CD14-positive monocyte (primary cell): ENCODE measurements around the gene GIPR. TPM values are rescaled to one million over a fixed set of nuclear protein-coding genes. Genes with fewer than 3 reads are reported as not detected.
A peak's percentile ranks its signal among the peaks of the same experiment; 100 is the strongest.
"Not testable (repeated sequence)": the region's sequence is repeated elsewhere in the genome, so short reads cannot be mapped to it uniquely, and the experiment has no call there.

ENCODE experiments used
- DNase-seq, 3 donors: peaks; one replicate each; pipeline ENCODE4 v3.0.0-alpha.2; 2011 to 2022
- H2AFZ ChIP-seq: 2 replicates; pipeline ENCODE4 v1.6.0; 2012; ENCODE audit warnings: mild to moderate bottlenecking, low read depth, low read length, inconsistent platforms; ENCODE audit not compliant: insufficient read depth, poor library complexity, severe bottlenecking
- H3K27ac ChIP-seq, 2 donors: 1 replicate in 1 of 2; 2 replicates in 1 of 2; pipeline ENCODE4 v1.5.1; 2012 to 2013; ENCODE audit warnings: low read length in 2 of 2, control low read depth in 1 of 2, inconsistent platforms in 1 of 2, low read depth in 1 of 2, mild to moderate bottlenecking in 1 of 2
- H3K27me3 ChIP-seq, 2 donors: one replicate each; pipeline versions ENCODE4 v1.6.0 to v1.6.1; 2011 to 2013; ENCODE audit warnings: low read length in 2 of 2; ENCODE audit not compliant: control insufficient read depth in 2 of 2, insufficient read depth in 2 of 2
- H3K36me3 ChIP-seq, 2 donors: replicated peaks in 1 of 2; 1 replicate in 1 of 2; 2 replicates in 1 of 2; pipeline versions ENCODE4 v1.5.1 to v1.6.1; 2012 to 2013; ENCODE audit warnings: low read length in 2 of 2, control low read depth in 1 of 2, inconsistent platforms in 1 of 2, mild to moderate bottlenecking in 1 of 2; ENCODE audit not compliant: insufficient read depth in 2 of 2, control insufficient read depth in 1 of 2
- H3K4me1 ChIP-seq, 2 donors: 1 replicate in 1 of 2; 2 replicates in 1 of 2; pipeline versions ENCODE4 v1.5.1 to v1.6.1; 2012 to 2013; ENCODE audit warnings: low read length in 2 of 2, control low read depth in 1 of 2, inconsistent platforms in 1 of 2, mild to moderate bottlenecking in 1 of 2, moderate library complexity in 1 of 2; ENCODE audit not compliant: insufficient read depth in 2 of 2, control insufficient read depth in 1 of 2
- H3K4me2 ChIP-seq: replicated peaks from 2 replicates; pipeline ENCODE3; 2012; ENCODE audit warnings: low read length, moderate library complexity, mild to moderate bottlenecking; ENCODE audit not compliant: poor library complexity, severe bottlenecking; ENCODE audit errors: extremely low read depth
- H3K4me3 ChIP-seq, 3 experiments: fragments of 200-600 bp in 1 of 3; sonication (generic) in 1 of 3; replicated peaks in 1 of 3; 1 replicate in 2 of 3; 2 replicates in 1 of 3; pipeline ENCODE4 v1.5.1; 2011 to 2013; ENCODE audit warnings: low read length in 3 of 3, mild to moderate bottlenecking in 3 of 3, control low read depth in 2 of 3, low read depth in 2 of 3, inconsistent platforms in 1 of 3, moderate library complexity in 1 of 3
- H3K79me2 ChIP-seq: 2 replicates; pipeline ENCODE4 v1.6.0; 2012; ENCODE audit warnings: mild to moderate bottlenecking, control low read depth, inconsistent platforms, low read length, moderate library complexity; ENCODE audit not compliant: insufficient read depth
- H3K9ac ChIP-seq: 2 replicates; pipeline ENCODE4 v1.6.0; 2017; ENCODE audit warnings: low read length, mild to moderate bottlenecking; ENCODE audit not compliant: insufficient read depth, poor library complexity, severe bottlenecking
- H3K9me3 ChIP-seq, 2 donors: replicated peaks in 1 of 2; 1 replicate in 1 of 2; 2 replicates in 1 of 2; pipeline versions ENCODE4 v1.5.1 to v1.6.1; 2012 to 2013; ENCODE audit warnings: low read length in 2 of 2, control low read depth in 1 of 2; ENCODE audit not compliant: control insufficient read depth in 1 of 2, insufficient read depth in 1 of 2
- H4K20me1 ChIP-seq: 2 replicates; pipeline ENCODE4 v1.6.0; 2012; ENCODE audit warnings: mild to moderate bottlenecking, low read length, control low read depth, moderate library complexity; ENCODE audit not compliant: insufficient read depth
- H3K27ac Mint-ChIP-seq, 7 donors: one replicate each; pipeline ENCODE4 v1.8.0; 2020; ENCODE audit warnings: mild to moderate bottlenecking in 7 of 7, mixed read lengths in 7 of 7, moderate library complexity in 6 of 7, inconsistent platforms in 2 of 7
- H3K27me3 Mint-ChIP-seq, 3 donors: one replicate each; pipeline ENCODE4 v1.8.0; 2021 to 2022; ENCODE audit warnings: low read depth in 3 of 3, mild to moderate bottlenecking in 3 of 3, mixed read lengths in 3 of 3, moderate library complexity in 3 of 3, inconsistent platforms in 1 of 3
- H3K36me3 Mint-ChIP-seq, 2 donors: one replicate each; pipeline ENCODE4 v1.8.0; 2020; ENCODE audit warnings: mixed read lengths in 2 of 2, inconsistent platforms in 1 of 2, mild to moderate bottlenecking in 1 of 2
- H3K4me1 Mint-ChIP-seq: one replicate; pipeline ENCODE4 v1.8.0; 2020; ENCODE audit warnings: mild to moderate bottlenecking, mixed read lengths
- H3K4me3 Mint-ChIP-seq, 2 donors: one replicate each; pipeline ENCODE4 v1.8.0; 2020; ENCODE audit warnings: mild to moderate bottlenecking in 2 of 2, mixed read lengths in 2 of 2, moderate library complexity in 1 of 2
- H3K9me3 Mint-ChIP-seq, 7 donors: one replicate each; pipeline ENCODE4 v1.8.0; 2020 to 2022; ENCODE audit warnings: mixed read lengths in 7 of 7, mild to moderate bottlenecking in 6 of 7, moderate library complexity in 6 of 7, inconsistent platforms in 2 of 7
- CTCF ChIP-seq: fragments of 200-600 bp; IDR thresholded peaks from one replicate; pipeline ENCODE4 v1.8.0; 2022; ENCODE audit warnings: antibody characterized with exemption, mild to moderate bottlenecking
- WGBS: methylation state at CpG from one replicate; pipeline ENCODE4 v1.1.5; 2013; ENCODE audit warnings: missing lambda C conversion rate; ENCODE audit not compliant: insufficient coverage; 5-methylcytosine and 5-hydroxymethylcytosine counted together
- intact Hi-C, 2 donors: fragments of 100-400 bp; cut with micrococcal nuclease; formaldehyde crosslinking; loops; one replicate each; pipeline versions ENCODE4 v1.15.0 to v1.15.1; 2023
- polyA plus RNA-seq, 3 donors: library from polyadenylated mRNA; depleted of rRNA in 1 of 3; unstranded in 2 of 3; stranded (reverse) in 1 of 3; fragments of 300-500 nt in 2 of 3; fragments of >200 nt in 1 of 3; fragmentation: Illumina TruSeq in 2 of 3; gene quantifications; 1 replicate in 2 of 3; 2 replicates in 1 of 3; pipeline ENCODE4 v1.2.3, GENCODE V29; 2012 to 2021

GIPR gene
- polyA plus RNA-seq, 3 donors = not detected

- Histone ChIP-seq H3K27me3 (no peaks in the 10 kb centered on the region), H3K79me2 (no peaks in the 10 kb centered on the region), H4K20me1 (no peaks in the 10 kb centered on the region), H3K36me3 (peaks cover 45 to 81% of the 10 kb centered on the region in 2 donors), H3K4me2 (no peak overlapping the region), H3K9me3 (no peaks in the 10 kb centered on the region), H3K27ac (no peak overlapping the region), H3K4me1 (no peaks in the 10 kb centered on the region), H2AFZ (no peak overlapping the region), H3K9ac (no peak overlapping the region), H3K4me3 (no peak overlapping the region)
- no peak for DNase-seq
- Mint-ChIP-seq H3K27ac (peak overlapping the region in 1 of 7 donors; percentile 53), H3K4me1 (no peaks in the 10 kb centered on the region), H3K36me3 (peaks cover 49 to 94% of the 10 kb centered on the region in 2 donors), H3K4me3 (no peak overlapping the region), H3K27me3 (no peaks in the 10 kb centered on the region), H3K9me3 (no peaks in the 10 kb centered on the region)
- WGBS = 95% methylated on average over 5 of the region's 6 CpGs
- no peak for TF ChIP-seq CTCF
- intact Hi-C loops = no loop called here
Observed at GRCh38 chr19:45621976-45622503, 46.0 kb upstream of the GIPR start.

GRCh38 chr19:45623984-45624383 is 44.0 kb upstream of the GIPR start:
- no peaks in the 10 kb centered on the region for H3K9me3 Mint-ChIP-seq
- Histone ChIP-seq H2AFZ (no peak overlapping the region), H4K20me1 (no peaks in the 10 kb centered on the region), H3K9ac (no peak overlapping the region), H3K4me3 (no peak overlapping the region), H3K36me3 (peaks cover 54 to 87% of the 10 kb centered on the region in 2 donors), H3K9me3 (no peaks in the 10 kb centered on the region), H3K4me2 (no peak overlapping the region), H3K79me2 (no peaks in the 10 kb centered on the region), H3K27me3 (no peaks in the 10 kb centered on the region), H3K27ac (no peak overlapping the region), H3K4me1 (no peaks in the 10 kb centered on the region)
- peaks cover 55 to 96% of the 10 kb centered on the region in 2 donors for H3K36me3 Mint-ChIP-seq
- DNase-seq = no peak
- WGBS = 100% methylated on average over 1 of the region's 1 CpG
- no peak for TF ChIP-seq CTCF
- H3K27me3 Mint-ChIP-seq = peaks cover 0 to 2% (median 0%) of the 10 kb centered on the region in 3 donors
- intact Hi-C loops = no loop called here
- no peak overlapping the region for H3K4me3 Mint-ChIP-seq
- H3K27ac Mint-ChIP-seq = peak overlapping the region in 1 of 7 donors; percentile 12
- no peaks in the 10 kb centered on the region for H3K4me1 Mint-ChIP-seq

- H3K36me3 Mint-ChIP-seq = peaks cover 42 to 80% of the 10 kb centered on the region in 2 donors
- H3K27me3 ChIP-seq, H4K20me1 ChIP-seq, intact Hi-C loops, H3K9me3 Mint-ChIP-seq, DNase-seq, H3K27me3 Mint-ChIP-seq, H3K4me3 ChIP-seq, H2AFZ ChIP-seq, H3K4me2 ChIP-seq, H3K27ac ChIP-seq, H3K4me1 ChIP-seq, H3K9ac ChIP-seq, H3K27ac Mint-ChIP-seq, H3K4me1 Mint-ChIP-seq, H3K9me3 ChIP-seq, H3K4me3 Mint-ChIP-seq, H3K79me2 ChIP-seq: not testable (repeated sequence)
- 100% methylated on average over 1 of the region's 7 CpGs for WGBS
- peaks cover 39 to 62% of the 10 kb centered on the region in 2 donors for H3K36me3 ChIP-seq
Observed at GRCh38 chr19:45628219-45628618, 39.8 kb upstream of the GIPR start.
